GM12878 (cell line): Measurements from ENCODE around the gene OTULIN.

Source experiments
- ATF7 ChIP-seq: fragments of 450-650 bp; IDR thresholded peaks from 2 replicates; pipeline ENCODE4 v1.6.1; 2016; ENCODE audit warnings: low read depth, mild to moderate bottlenecking
- BACH1 ChIP-seq: fragments of 450-650 bp; IDR thresholded peaks from 2 replicates; pipeline ENCODE4 v1.6.1; 2017; ENCODE audit warnings: mild to moderate bottlenecking, borderline replicate concordance
- CREB1 ChIP-seq: IDR thresholded peaks from 2 replicates; pipeline ENCODE4 v1.6.1; 2012; ENCODE audit warnings: low read depth, mild to moderate bottlenecking, inconsistent platforms
- EED ChIP-seq: sonication (generic); IDR thresholded peaks from 2 replicates; pipeline ENCODE4 v1.6.1; 2016; ENCODE audit warnings: antibody characterized with exemption, low read depth
- EP300 ChIP-seq, 2 experiments: fragments of 150-350 bp in 1 of 2; IDR thresholded peaks; 2 replicates each; pipeline ENCODE4 v1.6.1; 2011 to 2012; ENCODE audit warnings: low read depth in 2 of 2, low read length in 2 of 2, borderline replicate concordance in 1 of 2, improper control_type of control experiment in 1 of 2, inconsistent platforms in 1 of 2; ENCODE audit not compliant: control insufficient read depth in 1 of 2
- FOXM1 ChIP-seq: IDR thresholded peaks from 2 replicates; pipeline ENCODE4 v1.6.1; 2012; ENCODE audit warnings: low read depth, mild to moderate bottlenecking, inconsistent platforms, low read length, moderate library complexity
- NR2C2 ChIP-seq: IDR thresholded peaks from 2 replicates; pipeline ENCODE4 v1.6.1; 2011; ENCODE audit warnings: borderline replicate concordance, low read depth; ENCODE audit not compliant: control insufficient read depth, insufficient read length
- POLR2A ChIP-seq: IDR thresholded peaks from 2 replicates; pipeline ENCODE4 v1.6.1; 2011; ENCODE audit warnings: low read depth, mild to moderate bottlenecking, low read length
- STAT3 ChIP-seq: IDR thresholded peaks from 2 replicates; pipeline ENCODE4 v1.6.1; 2011; ENCODE audit warnings: low read depth, low read length, improper control_type of control experiment
- YY1 ChIP-seq: IDR thresholded peaks from 2 replicates; pipeline ENCODE4 v1.6.1; 2011; ENCODE audit warnings: low read depth, mild to moderate bottlenecking, low read length
- TF ChIP-seq, protein P1 (sequence below), 3 experiments: IDR thresholded peaks in 2 of 3; conservative IDR thresholded peaks in 1 of 3; 2 replicates each; pipeline ENCODE4 v1.5.1; 2011; ENCODE audit warnings: low read depth in 3 of 3, low read length in 3 of 3, mild to moderate bottlenecking in 3 of 3, control low read depth in 2 of 3, moderate library complexity in 2 of 3, inconsistent platforms in 1 of 3, mixed read lengths in 1 of 3; ENCODE audit not compliant: control insufficient read depth in 2 of 3, insufficient read depth in 1 of 3; ENCODE audit errors: extremely low read depth in 1 of 3
- TF ChIP-seq, protein P2 (sequence below): IDR thresholded peaks from 2 replicates; pipeline ENCODE4 v1.6.1; 2011; ENCODE audit warnings: low read depth, low read length, improper control_type of control experiment, borderline replicate concordance
- TF ChIP-seq, protein P3 (sequence below): fragments of 450-650 bp; IDR thresholded peaks from 2 replicates; pipeline ENCODE4 v1.6.1; 2017; ENCODE audit warnings: antibody characterized with exemption, mild to moderate bottlenecking, moderate library complexity
- TF ChIP-seq, protein P4 (sequence below): IDR thresholded peaks from 2 replicates; pipeline ENCODE4 v1.6.1; 2012; ENCODE audit warnings: mild to moderate bottlenecking, low read depth, low read length

DNA sequence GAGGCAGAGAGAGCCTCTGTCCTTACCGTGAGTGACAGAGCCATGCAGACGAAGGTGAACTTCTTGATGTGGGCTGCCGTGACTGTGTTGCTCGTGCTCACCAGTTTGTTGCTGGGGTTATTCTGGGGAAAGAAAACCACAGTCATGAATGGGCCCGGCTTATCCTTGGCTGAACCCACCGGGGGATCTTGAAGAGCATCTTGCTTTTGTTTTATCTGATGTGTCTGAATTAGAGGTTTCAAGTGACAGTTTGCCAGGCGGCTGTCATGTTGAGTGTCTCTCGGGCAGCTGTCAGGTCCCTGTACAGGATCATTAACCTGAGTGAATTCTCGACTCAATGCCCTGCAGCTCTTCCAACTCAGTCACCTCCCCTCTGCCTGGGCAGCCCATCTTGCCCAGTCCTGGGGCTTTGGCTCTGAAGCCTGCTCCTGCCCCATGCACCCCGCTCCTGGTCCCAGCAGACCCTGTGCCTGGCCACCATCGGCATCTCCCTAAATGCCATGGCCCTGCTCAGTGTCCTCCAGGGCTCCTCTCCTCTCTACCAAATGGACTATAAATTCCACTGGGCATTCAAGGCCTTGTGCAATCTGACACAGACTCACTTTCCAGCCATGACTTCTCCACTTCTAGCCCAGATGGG is 77.4 kb downstream of the OTULIN start:
- TF ChIP-seq NR2C2 (no peak), STAT3 (no peak), ATF7 (no peak), POLR2A (no peak), EED (no peak), EP300 (IDR thresholded peaks at IDR 0.05; ENCODE audit: borderline replicate concordance in 1 of 2, control insufficient read depth in 1 of 2, low read depth in 2 of 2, low read length in 2 of 2) (no peak), BACH1 (no peak), FOXM1 (no peak), CREB1 (no peak), YY1 (no peak)
- TF ChIP-seq, protein P1, sequence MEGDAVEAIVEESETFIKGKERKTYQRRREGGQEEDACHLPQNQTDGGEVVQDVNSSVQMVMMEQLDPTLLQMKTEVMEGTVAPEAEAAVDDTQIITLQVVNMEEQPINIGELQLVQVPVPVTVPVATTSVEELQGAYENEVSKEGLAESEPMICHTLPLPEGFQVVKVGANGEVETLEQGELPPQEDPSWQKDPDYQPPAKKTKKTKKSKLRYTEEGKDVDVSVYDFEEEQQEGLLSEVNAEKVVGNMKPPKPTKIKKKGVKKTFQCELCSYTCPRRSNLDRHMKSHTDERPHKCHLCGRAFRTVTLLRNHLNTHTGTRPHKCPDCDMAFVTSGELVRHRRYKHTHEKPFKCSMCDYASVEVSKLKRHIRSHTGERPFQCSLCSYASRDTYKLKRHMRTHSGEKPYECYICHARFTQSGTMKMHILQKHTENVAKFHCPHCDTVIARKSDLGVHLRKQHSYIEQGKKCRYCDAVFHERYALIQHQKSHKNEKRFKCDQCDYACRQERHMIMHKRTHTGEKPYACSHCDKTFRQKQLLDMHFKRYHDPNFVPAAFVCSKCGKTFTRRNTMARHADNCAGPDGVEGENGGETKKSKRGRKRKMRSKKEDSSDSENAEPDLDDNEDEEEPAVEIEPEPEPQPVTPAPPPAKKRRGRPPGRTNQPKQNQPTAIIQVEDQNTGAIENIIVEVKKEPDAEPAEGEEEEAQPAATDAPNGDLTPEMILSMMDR (IDR thresholded peaks at IDR 0.05 in 2 of 3, conservative IDR thresholded peaks at IDR 0.05 in 1 of 3; ENCODE audit: control insufficient read depth in 2 of 3, extremely low read depth in 1 of 3, insufficient read depth in 1 of 3, low read depth in 3 of 3, low read length in 3 of 3) = no peak
- TF ChIP-seq, protein P2, sequence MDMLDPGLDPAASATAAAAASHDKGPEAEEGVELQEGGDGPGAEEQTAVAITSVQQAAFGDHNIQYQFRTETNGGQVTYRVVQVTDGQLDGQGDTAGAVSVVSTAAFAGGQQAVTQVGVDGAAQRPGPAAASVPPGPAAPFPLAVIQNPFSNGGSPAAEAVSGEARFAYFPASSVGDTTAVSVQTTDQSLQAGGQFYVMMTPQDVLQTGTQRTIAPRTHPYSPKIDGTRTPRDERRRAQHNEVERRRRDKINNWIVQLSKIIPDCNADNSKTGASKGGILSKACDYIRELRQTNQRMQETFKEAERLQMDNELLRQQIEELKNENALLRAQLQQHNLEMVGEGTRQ = no peak
- TF ChIP-seq, protein P3, sequence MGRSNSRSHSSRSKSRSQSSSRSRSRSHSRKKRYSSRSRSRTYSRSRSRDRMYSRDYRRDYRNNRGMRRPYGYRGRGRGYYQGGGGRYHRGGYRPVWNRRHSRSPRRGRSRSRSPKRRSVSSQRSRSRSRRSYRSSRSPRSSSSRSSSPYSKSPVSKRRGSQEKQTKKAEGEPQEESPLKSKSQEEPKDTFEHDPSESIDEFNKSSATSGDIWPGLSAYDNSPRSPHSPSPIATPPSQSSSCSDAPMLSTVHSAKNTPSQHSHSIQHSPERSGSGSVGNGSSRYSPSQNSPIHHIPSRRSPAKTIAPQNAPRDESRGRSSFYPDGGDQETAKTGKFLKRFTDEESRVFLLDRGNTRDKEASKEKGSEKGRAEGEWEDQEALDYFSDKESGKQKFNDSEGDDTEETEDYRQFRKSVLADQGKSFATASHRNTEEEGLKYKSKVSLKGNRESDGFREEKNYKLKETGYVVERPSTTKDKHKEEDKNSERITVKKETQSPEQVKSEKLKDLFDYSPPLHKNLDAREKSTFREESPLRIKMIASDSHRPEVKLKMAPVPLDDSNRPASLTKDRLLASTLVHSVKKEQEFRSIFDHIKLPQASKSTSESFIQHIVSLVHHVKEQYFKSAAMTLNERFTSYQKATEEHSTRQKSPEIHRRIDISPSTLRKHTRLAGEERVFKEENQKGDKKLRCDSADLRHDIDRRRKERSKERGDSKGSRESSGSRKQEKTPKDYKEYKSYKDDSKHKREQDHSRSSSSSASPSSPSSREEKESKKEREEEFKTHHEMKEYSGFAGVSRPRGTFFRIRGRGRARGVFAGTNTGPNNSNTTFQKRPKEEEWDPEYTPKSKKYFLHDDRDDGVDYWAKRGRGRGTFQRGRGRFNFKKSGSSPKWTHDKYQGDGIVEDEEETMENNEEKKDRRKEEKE = no peak
- TF ChIP-seq, protein P4, sequence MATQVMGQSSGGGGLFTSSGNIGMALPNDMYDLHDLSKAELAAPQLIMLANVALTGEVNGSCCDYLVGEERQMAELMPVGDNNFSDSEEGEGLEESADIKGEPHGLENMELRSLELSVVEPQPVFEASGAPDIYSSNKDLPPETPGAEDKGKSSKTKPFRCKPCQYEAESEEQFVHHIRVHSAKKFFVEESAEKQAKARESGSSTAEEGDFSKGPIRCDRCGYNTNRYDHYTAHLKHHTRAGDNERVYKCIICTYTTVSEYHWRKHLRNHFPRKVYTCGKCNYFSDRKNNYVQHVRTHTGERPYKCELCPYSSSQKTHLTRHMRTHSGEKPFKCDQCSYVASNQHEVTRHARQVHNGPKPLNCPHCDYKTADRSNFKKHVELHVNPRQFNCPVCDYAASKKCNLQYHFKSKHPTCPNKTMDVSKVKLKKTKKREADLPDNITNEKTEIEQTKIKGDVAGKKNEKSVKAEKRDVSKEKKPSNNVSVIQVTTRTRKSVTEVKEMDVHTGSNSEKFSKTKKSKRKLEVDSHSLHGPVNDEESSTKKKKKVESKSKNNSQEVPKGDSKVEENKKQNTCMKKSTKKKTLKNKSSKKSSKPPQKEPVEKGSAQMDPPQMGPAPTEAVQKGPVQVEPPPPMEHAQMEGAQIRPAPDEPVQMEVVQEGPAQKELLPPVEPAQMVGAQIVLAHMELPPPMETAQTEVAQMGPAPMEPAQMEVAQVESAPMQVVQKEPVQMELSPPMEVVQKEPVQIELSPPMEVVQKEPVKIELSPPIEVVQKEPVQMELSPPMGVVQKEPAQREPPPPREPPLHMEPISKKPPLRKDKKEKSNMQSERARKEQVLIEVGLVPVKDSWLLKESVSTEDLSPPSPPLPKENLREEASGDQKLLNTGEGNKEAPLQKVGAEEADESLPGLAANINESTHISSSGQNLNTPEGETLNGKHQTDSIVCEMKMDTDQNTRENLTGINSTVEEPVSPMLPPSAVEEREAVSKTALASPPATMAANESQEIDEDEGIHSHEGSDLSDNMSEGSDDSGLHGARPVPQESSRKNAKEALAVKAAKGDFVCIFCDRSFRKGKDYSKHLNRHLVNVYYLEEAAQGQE = no peak
